ENCODE measurements around the gene MAGI2. TPM values are rescaled to one million over a fixed set of nuclear protein-coding genes. Genes with fewer than 3 reads are reported as not detected.

The MAGI2 gene
- total RNA-seq, 6 experiments from 2014 or later: 7.1 to 9.8 (median 8.5) TPM

DNA sequence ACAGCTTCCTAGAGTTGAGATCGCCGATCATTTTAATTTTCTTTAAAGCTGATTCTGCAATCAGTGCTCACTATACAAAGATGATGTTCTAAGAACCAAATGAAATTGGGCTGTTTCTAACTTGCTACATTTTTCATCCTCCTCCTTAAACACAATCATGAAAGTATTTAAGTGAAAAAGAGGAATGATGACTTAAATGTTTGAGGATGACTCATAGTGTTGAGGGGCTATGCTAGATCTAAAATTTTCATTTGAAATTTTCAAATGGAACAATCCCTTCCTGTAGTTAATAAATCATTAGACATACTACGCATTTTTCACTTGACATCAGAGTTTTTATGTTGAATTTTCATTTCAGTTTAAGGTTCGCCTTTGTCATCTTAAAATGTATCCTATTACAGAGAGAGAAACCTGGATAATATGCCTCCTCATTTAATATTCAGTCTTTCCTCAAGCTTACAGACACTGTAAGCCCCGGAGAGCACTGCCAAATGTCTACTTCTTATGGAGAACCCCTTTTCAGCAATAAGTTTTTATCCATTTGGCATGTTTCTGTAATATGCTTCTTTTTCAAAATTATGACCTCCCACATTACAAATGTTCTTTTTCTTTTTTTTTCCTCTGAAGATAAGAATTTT lies 499.6 kb downstream of the MAGI2 start:
- Mint-ChIP-seq H3K9me3 (no peaks in the 10 kb centered on the region), H3K27ac (peak overlapping the region; percentile 24), H3K4me1 (ENCODE audit: low read depth) (peaks cover 38% of the 10 kb centered on the region), H3K27me3 (ENCODE audit: insufficient read depth) (no peaks in the 10 kb centered on the region), H3K36me3 (ENCODE audit: low read depth) (peaks cover 10% of the 10 kb centered on the region), H3K4me3 (peak overlapping the region; percentile 38; the same call in 1 of the 2 replicates)
- no peak for DNase-seq
- TF ChIP-seq, protein P1, sequence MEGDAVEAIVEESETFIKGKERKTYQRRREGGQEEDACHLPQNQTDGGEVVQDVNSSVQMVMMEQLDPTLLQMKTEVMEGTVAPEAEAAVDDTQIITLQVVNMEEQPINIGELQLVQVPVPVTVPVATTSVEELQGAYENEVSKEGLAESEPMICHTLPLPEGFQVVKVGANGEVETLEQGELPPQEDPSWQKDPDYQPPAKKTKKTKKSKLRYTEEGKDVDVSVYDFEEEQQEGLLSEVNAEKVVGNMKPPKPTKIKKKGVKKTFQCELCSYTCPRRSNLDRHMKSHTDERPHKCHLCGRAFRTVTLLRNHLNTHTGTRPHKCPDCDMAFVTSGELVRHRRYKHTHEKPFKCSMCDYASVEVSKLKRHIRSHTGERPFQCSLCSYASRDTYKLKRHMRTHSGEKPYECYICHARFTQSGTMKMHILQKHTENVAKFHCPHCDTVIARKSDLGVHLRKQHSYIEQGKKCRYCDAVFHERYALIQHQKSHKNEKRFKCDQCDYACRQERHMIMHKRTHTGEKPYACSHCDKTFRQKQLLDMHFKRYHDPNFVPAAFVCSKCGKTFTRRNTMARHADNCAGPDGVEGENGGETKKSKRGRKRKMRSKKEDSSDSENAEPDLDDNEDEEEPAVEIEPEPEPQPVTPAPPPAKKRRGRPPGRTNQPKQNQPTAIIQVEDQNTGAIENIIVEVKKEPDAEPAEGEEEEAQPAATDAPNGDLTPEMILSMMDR (IDR thresholded peaks at IDR 0.05): no peak

DNA sequence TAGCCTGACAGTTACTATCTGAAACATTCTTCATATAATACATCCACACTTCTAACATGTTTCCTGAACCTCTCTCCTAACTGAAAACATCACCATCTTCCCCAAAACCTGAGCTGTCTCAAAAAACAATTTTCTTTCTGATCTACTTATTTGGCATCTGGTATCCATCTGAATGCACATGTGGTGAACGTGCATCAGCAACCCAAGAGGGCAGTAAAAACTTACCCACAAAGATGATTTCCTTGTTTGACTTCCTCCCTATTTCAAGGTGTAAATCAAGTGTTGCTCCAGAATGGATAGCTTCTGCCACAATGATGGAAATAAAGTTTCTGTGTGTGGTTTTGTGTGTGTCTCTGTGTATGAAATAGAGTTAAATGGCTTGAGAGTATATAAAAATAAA lies 500.4 kb downstream of the MAGI2 start:
- Mint-ChIP-seq H3K27me3 (ENCODE audit: insufficient read depth) (no peaks in the 10 kb centered on the region), H3K4me3 (no peak overlapping the region), H3K9me3 (no peaks in the 10 kb centered on the region), H3K27ac (no peak overlapping the region), H3K36me3 (ENCODE audit: low read depth) (peaks cover 10% of the 10 kb centered on the region), H3K4me1 (ENCODE audit: low read depth) (peaks cover 34% of the 10 kb centered on the region)
- TF ChIP-seq, protein P1 (IDR thresholded peaks at IDR 0.05): no peak
- DNase-seq: no peak

DNA sequence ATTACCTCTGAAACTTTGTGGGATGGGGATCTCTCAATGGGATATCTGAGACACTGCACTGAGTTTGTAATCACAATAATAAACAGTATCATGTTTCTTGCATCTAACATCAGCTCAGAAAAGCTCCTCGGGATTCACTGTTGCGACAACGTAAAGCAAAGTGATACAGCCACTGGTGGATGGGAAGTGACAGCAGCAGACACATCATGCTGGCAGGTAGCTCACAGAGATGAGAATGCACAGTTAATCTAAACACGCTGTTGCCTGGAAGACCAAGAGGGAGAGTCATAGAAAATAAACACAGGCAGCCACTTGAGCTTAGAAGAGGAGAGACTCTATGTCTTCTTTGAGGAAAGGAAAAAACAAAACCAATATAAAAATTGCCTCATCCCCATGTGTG lies 513.8 kb downstream of the MAGI2 start:
- TF ChIP-seq, protein P1 (IDR thresholded peaks at IDR 0.05): no peak
- H3K4me1 Mint-ChIP-seq (ENCODE audit: low read depth): peaks cover 13% of the 10 kb centered on the region; the same call in 1 of the 2 replicates
- no peak overlapping the region for H3K27ac Mint-ChIP-seq
- no peak for DNase-seq
- no peaks in the 10 kb centered on the region for H3K36me3 Mint-ChIP-seq (ENCODE audit: low read depth)
- no peak overlapping the region for H3K4me3 Mint-ChIP-seq
- no peaks in the 10 kb centered on the region for H3K27me3 Mint-ChIP-seq (ENCODE audit: insufficient read depth)
- no peaks in the 10 kb centered on the region for H3K9me3 Mint-ChIP-seq

DNA sequence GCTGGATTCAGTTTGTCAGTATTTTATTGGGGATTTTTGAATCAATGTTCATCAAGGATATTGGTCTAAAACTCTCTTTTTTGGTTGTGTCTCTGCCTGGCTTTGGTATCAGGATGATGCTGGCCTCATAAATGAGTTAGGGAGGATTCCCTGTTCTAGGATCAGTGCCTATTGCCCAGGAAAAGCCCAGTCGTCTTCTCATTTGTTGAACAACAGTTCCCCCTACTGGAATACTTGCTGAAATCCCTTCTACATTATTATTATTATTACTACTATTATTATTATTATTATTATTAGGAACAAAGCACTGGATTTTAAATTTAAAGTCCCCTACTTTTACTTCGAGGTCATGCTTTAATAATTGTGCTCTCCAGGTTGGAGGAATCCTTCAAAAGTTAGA lies 528.9 kb downstream of the MAGI2 start:
- Mint-ChIP-seq H3K27me3 (ENCODE audit: insufficient read depth) (no peaks in the 10 kb centered on the region; the same call in 1 of the 2 replicates), H3K27ac (no peak overlapping the region), H3K4me1 (ENCODE audit: low read depth) (no peaks in the 10 kb centered on the region), H3K4me3 (no peak overlapping the region), H3K9me3 (no peaks in the 10 kb centered on the region), H3K36me3 (ENCODE audit: low read depth) (no peaks in the 10 kb centered on the region)
- DNase-seq: peak; percentile 24
- TF ChIP-seq, protein P1 (IDR thresholded peaks at IDR 0.05): peak; percentile 78

DNA sequence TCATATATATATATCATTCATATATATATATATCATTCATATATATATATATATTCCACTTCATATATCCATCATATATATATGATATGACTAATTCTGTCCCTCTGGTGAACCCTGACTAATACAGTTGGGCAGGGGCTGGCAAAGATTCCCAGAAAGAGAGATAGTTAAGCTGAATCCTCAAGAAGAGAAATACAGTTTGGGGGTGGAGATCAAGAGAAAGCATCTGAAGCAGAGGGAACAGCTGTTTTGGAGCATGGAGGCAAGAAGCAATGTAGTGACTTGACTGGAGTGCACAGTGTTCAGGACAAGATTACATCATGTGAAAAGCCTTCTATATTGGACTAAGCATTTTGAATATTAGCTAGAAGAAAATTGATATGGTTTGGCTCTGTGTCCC lies 540.7 kb downstream of the MAGI2 start:
- no peaks in the 10 kb centered on the region; the same call in none of the 2 replicates for H3K27me3 Mint-ChIP-seq (ENCODE audit: insufficient read depth)
- H3K4me1 Mint-ChIP-seq (ENCODE audit: low read depth): peaks cover 10% of the 10 kb centered on the region
- H3K4me3 Mint-ChIP-seq: no peak overlapping the region
- TF ChIP-seq, protein P1 (IDR thresholded peaks at IDR 0.05): no peak
- no peak for DNase-seq
- H3K36me3 Mint-ChIP-seq (ENCODE audit: low read depth): no peaks in the 10 kb centered on the region
- H3K9me3 Mint-ChIP-seq: no peaks in the 10 kb centered on the region
- H3K27ac Mint-ChIP-seq: no peak overlapping the region

Data from HFFc6 (cell line).